Measurements from ENCODE around the gene TSPO2. TPM values are rescaled to one million over a fixed set of nuclear protein-coding genes. Genes with fewer than 3 reads are reported as not detected.

TSPO2 gene
- polyA plus RNA-seq, 1 donor (not counting 4 experiments of a cell fraction or from before 2014, with no cell fraction given) = not detected

DNA sequence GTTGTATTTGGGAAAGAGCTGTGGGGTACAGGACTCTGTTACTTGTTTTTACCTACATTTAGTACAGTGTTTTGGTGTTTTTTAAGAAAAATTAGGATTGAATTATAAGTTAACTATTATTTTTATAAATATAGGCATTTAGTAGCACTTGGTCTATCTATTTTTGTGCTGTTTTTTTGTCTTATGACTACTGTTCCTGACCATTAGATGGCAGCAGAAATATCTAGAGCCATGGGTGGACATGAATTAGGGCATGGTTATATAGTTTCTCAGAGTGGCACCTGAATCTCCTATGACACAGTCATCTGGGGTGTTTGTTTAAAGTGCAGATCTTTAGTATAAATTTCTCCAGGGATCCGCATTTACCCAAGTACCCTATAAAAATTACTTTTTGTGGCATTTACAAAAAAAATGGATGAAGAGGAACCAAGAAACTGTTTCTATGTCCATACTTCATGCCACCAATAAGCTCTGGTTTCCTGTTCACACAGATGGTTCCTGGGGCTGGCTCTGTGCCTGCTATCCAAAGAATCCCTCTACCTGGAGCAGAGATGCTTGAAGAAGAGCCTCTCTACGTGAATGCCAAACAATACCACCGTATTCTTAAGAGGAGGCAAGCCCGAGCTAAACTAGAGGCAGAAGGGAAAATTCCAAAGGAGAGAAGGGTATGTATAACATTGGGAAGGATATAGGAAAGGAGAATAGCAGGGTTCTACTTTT lies 50.3 kb downstream of the TSPO2 start:
- Histone ChIP-seq H4K20me1 (ENCODE audit: control insufficient read depth, extremely low read depth, insufficient read depth, low read length) (no peaks in the 10 kb centered on the region), H3K27me3 (ENCODE audit: control insufficient read depth, extremely low read depth, insufficient read depth, low read length) (no peaks in the 10 kb centered on the region), H3K4me2 (ENCODE audit: control insufficient read depth, extremely low read depth, insufficient read depth, low read depth, low read length) (no peak overlapping the region), H3K9me1 (ENCODE audit: control insufficient read depth, extremely low read depth, insufficient read depth, low read length) (no peaks in the 10 kb centered on the region), H3K9ac (ENCODE audit: control insufficient read depth, extremely low read depth, insufficient read depth, low read length) (no peak overlapping the region), H3K36me3 (ENCODE audit: control insufficient read depth in 2 of 2, extremely low read depth in 1 of 2, insufficient read depth in 2 of 2, low read length in 2 of 2) (peaks cover 13 to 40% of the 10 kb centered on the region in 2 experiments), H2AFZ (ENCODE audit: control insufficient read depth, low read length) (no peak overlapping the region), H3K4me1 (ENCODE audit: control insufficient read depth, extremely low read depth, insufficient read depth, low read length) (peaks cover 6% of the 10 kb centered on the region), H3K79me2 (ENCODE audit: control insufficient read depth, insufficient read depth, low read length) (no peaks in the 10 kb centered on the region), H3K27ac (ENCODE audit: control insufficient read depth, insufficient read depth, low read length) (no peak overlapping the region), H3K9me3 (ENCODE audit: control insufficient read depth, low read depth, low read length) (no peaks in the 10 kb centered on the region), H3K4me3 (ENCODE audit: control insufficient read depth in 2 of 3, extremely low read depth in 1 of 3, insufficient read depth in 2 of 3, low read depth in 1 of 3, low read length in 3 of 3) (no peak overlapping the region)
- dilution Hi-C loops (cut with MboI; ENCODE audit: extremely low pct_ligation_motif_present, low sequenced_read_pairs) = loop anchor here (25.0 kb wide), 1 partner anchor 95 kb away; no protein-coding TSS in a partner anchor
- TF ChIP-seq EZH2 (IDR thresholded peaks at IDR 0.05; ENCODE audit: low read length) = no peak
- TF ChIP-seq, protein P1, sequence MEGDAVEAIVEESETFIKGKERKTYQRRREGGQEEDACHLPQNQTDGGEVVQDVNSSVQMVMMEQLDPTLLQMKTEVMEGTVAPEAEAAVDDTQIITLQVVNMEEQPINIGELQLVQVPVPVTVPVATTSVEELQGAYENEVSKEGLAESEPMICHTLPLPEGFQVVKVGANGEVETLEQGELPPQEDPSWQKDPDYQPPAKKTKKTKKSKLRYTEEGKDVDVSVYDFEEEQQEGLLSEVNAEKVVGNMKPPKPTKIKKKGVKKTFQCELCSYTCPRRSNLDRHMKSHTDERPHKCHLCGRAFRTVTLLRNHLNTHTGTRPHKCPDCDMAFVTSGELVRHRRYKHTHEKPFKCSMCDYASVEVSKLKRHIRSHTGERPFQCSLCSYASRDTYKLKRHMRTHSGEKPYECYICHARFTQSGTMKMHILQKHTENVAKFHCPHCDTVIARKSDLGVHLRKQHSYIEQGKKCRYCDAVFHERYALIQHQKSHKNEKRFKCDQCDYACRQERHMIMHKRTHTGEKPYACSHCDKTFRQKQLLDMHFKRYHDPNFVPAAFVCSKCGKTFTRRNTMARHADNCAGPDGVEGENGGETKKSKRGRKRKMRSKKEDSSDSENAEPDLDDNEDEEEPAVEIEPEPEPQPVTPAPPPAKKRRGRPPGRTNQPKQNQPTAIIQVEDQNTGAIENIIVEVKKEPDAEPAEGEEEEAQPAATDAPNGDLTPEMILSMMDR (optimal IDR thresholded peaks at IDR 0.05 in 1 of 3, IDR thresholded peaks at IDR 0.05 in 1 of 3, conservative IDR thresholded peaks at IDR 0.05 in 1 of 3; ENCODE audit: extremely low read depth in 1 of 3, insufficient read depth in 2 of 3, low read length in 3 of 3) = peak in 2 of 3 experiments; percentile 28 to 46
- no peak for DNase-seq (ENCODE audit: low read depth, low spot score)
- FAIRE-seq = no peak

DNA sequence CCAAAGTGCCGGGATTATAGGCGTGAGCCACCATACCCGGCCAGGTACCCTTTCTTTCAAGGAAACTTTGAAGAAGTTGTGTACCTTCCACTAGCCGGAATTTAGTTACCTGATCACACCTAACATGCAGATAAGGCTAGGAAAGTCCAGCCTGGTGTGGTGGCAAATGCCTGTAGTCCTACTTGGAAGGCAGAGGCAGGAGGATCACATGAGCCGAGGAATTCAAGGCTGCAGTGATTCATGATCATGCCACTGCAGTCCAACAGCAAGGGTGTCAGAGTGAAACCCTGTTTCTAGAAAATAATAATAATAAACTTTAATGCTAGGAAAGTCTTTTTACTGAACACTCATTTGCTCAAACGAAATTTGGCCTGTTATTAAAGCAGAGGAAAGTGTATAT lies 51.5 kb downstream of the TSPO2 start:
- H3K4me1 ChIP-seq (ENCODE audit: control insufficient read depth, extremely low read depth, insufficient read depth, low read length) = peaks cover 13% of the 10 kb centered on the region
- TF ChIP-seq, protein P1 (optimal IDR thresholded peaks at IDR 0.05 in 1 of 3, IDR thresholded peaks at IDR 0.05 in 1 of 3, conservative IDR thresholded peaks at IDR 0.05 in 1 of 3; ENCODE audit: extremely low read depth in 1 of 3, insufficient read depth in 2 of 3, low read length in 3 of 3) = no peak
- no peak for TF ChIP-seq EZH2 (IDR thresholded peaks at IDR 0.05; ENCODE audit: low read length)
- no peak overlapping the region for H3K9ac ChIP-seq (ENCODE audit: control insufficient read depth, extremely low read depth, insufficient read depth, low read length)
- no peaks in the 10 kb centered on the region for H3K79me2 ChIP-seq (ENCODE audit: control insufficient read depth, insufficient read depth, low read length)
- H3K36me3 ChIP-seq (ENCODE audit: control insufficient read depth in 2 of 2, extremely low read depth in 1 of 2, insufficient read depth in 2 of 2, low read length in 2 of 2) = peaks cover 16 to 46% of the 10 kb centered on the region in 2 experiments
- H3K4me2 ChIP-seq (ENCODE audit: control insufficient read depth, extremely low read depth, insufficient read depth, low read depth, low read length) = no peak overlapping the region
- no peaks in the 10 kb centered on the region for H3K9me3 ChIP-seq (ENCODE audit: control insufficient read depth, low read depth, low read length)
- FAIRE-seq (no peak), DNase-seq (ENCODE audit: low read depth, low spot score) (no peak)
- H3K27me3 ChIP-seq (ENCODE audit: control insufficient read depth, extremely low read depth, insufficient read depth, low read length) = no peaks in the 10 kb centered on the region
- H4K20me1 ChIP-seq (ENCODE audit: control insufficient read depth, extremely low read depth, insufficient read depth, low read length) = no peaks in the 10 kb centered on the region
- H3K9me1 ChIP-seq (ENCODE audit: control insufficient read depth, extremely low read depth, insufficient read depth, low read length) = no peaks in the 10 kb centered on the region
- no peak overlapping the region for H3K27ac ChIP-seq (ENCODE audit: control insufficient read depth, insufficient read depth, low read length)
- dilution Hi-C loops (cut with MboI; ENCODE audit: extremely low pct_ligation_motif_present, low sequenced_read_pairs) = loop anchor here (25.0 kb wide), 1 partner anchor 94 kb away; no protein-coding TSS in a partner anchor
- H2AFZ ChIP-seq (ENCODE audit: control insufficient read depth, low read length) = no peak overlapping the region
- H3K4me3 ChIP-seq (ENCODE audit: control insufficient read depth in 2 of 3, extremely low read depth in 1 of 3, insufficient read depth in 2 of 3, low read depth in 1 of 3, low read length in 3 of 3) = no peak overlapping the region

Other genes with a start within 250 kb of the TSPO2 start
- 0.23 to 0.50 TPM (median 0.34 TPM) in 3 replicates for gene UNC5CL, start 3.2 kb upstream of the TSPO2 start, polyA plus RNA-seq
- gene APOBEC2, start 10.7 kb downstream of the TSPO2 start, polyA plus RNA-seq = 0.05 TPM in 1 of 3 replicates, not detected in the others
- gene OARD1, start 29.9 kb downstream of the TSPO2 start, polyA plus RNA-seq = 12.7 to 20.3 TPM (median 13.1 TPM) in 3 replicates
- gene NFYA, start 30.5 kb downstream of the TSPO2 start, polyA plus RNA-seq = 13.6 to 22.1 TPM (median 17.1 TPM) in 3 replicates
- 0.26 to 0.73 TPM (median 0.51 TPM) in 3 replicates for gene TREML1, start 111.9 kb downstream of the TSPO2 start, polyA plus RNA-seq
- 1.9 to 32.6 TPM (median 4.0 TPM) in 3 replicates for gene TREM2, start 120.6 kb downstream of the TSPO2 start, polyA plus RNA-seq
- gene TREML2, start 158.7 kb downstream of the TSPO2 start, polyA plus RNA-seq = 0.03 to 0.08 TPM (median 0.03 TPM) in 3 replicates
- not detected in 3 replicates for gene TREML4, start 185.9 kb downstream of the TSPO2 start, polyA plus RNA-seq
- not detected in 3 replicates for gene TREM1, start 244.2 kb downstream of the TSPO2 start, polyA plus RNA-seq

Data from keratinocyte (primary cell).